PC-9 (cell line): ENCODE measurements around the gene BNIP3. TPM values are rescaled to one million over a fixed set of nuclear protein-coding genes. Genes with fewer than 3 reads are reported as not detected.

Experiments used
- BruUV-seq: library from RNA; stranded (reverse); fragments of 400-500 nt; replicated peaks from 2 replicates; lab custom pipeline; 2021; lab: Mats Ljungman, UMichigan
- CTCF ChIA-PET: fragments of 300-600 bp; sonication (Branson Sonifier 250); formaldehyde crosslinking; loops from one replicate; lab custom pipeline; 2022; ENCODE audit warnings: antibody characterized with exemption; lab: Charles Lee
- POLR2A ChIA-PET: fragments of 300-600 bp; sonication (Branson Sonifier 250); formaldehyde crosslinking; loops from one replicate; lab custom pipeline; 2022; ENCODE audit warnings: antibody characterized with exemption; ENCODE audit not compliant: unreplicated experiment; lab: Charles Lee
- DNase-seq, 2 experiments: peaks; one replicate each; pipeline versions ENCODE4 v3.0.0 to v3.0.0-alpha.2; 2015 to 2022; ENCODE audit warnings: mixed read lengths in 1 of 2
- H2AFZ ChIP-seq: fragments of 200-600 bp; sonication (generic); 2 replicates; pipeline ENCODE4 v1.8.1; 2017; ENCODE audit warnings: antibody characterized with exemption
- H3F3A ChIP-seq: fragments of 200-600 bp; sonication (generic); 2 replicates; pipeline ENCODE4 v1.8.1; 2017; ENCODE audit warnings: antibody characterized with exemption, mild to moderate bottlenecking, low read depth; ENCODE audit not compliant: insufficient read depth
- H3K27ac ChIP-seq: fragments of 200-600 bp; sonication (generic); 2 replicates; pipeline ENCODE4 v1.6.1; 2016; ENCODE audit warnings: mixed run types
- H3K27me3 ChIP-seq: fragments of 200-600 bp; sonication (generic); 2 replicates; pipeline ENCODE4 v1.6.1; 2016; ENCODE audit warnings: low read depth, mixed run types; ENCODE audit not compliant: insufficient read depth
- H3K36me3 ChIP-seq: fragments of 200-600 bp; sonication (generic); 2 replicates; pipeline ENCODE4 v1.6.1; 2016; ENCODE audit warnings: low read depth, mixed run types
- H3K4me1 ChIP-seq: fragments of 200-600 bp; sonication (generic); replicated peaks from 2 replicates; pipeline ENCODE4 v1.6.1; 2016; ENCODE audit warnings: mixed run types; ENCODE audit not compliant: insufficient read depth
- H3K4me2 ChIP-seq: fragments of 200-600 bp; sonication (generic); 2 replicates; pipeline ENCODE4 v1.6.1; 2017; ENCODE audit warnings: mixed run types
- H3K4me3 ChIP-seq: fragments of 200-600 bp; sonication (generic); 2 replicates; pipeline ENCODE4 v1.6.1; 2016; ENCODE audit warnings: mixed run types
- H3K79me2 ChIP-seq: fragments of 200-600 bp; sonication (generic); 2 replicates; pipeline ENCODE4 v1.6.1; 2017; ENCODE audit warnings: low read depth, mixed run types
- H3K9me2 ChIP-seq: fragments of 200-600 bp; sonication (generic); 2 replicates; pipeline ENCODE4 v1.8.1; 2017; ENCODE audit warnings: mild to moderate bottlenecking; ENCODE audit not compliant: insufficient read depth
- H3K9me3 ChIP-seq: fragments of 200-600 bp; sonication (generic); 2 replicates; pipeline ENCODE4 v1.8.1; 2016; ENCODE audit warnings: low read depth; ENCODE audit not compliant: insufficient read depth
- H4K20me1 ChIP-seq: fragments of 200-600 bp; sonication (generic); 2 replicates; pipeline ENCODE4 v1.8.1; 2017; ENCODE audit not compliant: insufficient read depth
- EZH2 ChIP-seq: fragments of 200-600 bp; sonication (generic); IDR thresholded peaks from 2 replicates; pipeline ENCODE4 v1.8.0; 2017; ENCODE audit warnings: antibody characterized with exemption, low read depth
- intact Hi-C: fragments of 100-400 bp; cut with micrococcal nuclease; formaldehyde crosslinking; loops from one replicate; pipeline ENCODE4 v1.10.0; 2022; ENCODE audit not compliant: unreplicated experiment
- total RNA-seq: library from RNA; stranded (reverse); gene quantifications from 2 replicates; pipeline ENCODE4 v1.2.3, GENCODE V29; 2021
- TF ChIP-seq, protein P1 (sequence below): fragments of 200-600 bp; sonication (generic); conservative IDR thresholded peaks from 2 replicates; pipeline ENCODE4 v1.6.1; 2017; ENCODE audit warnings: mixed run types, antibody characterized with exemption, mild to moderate bottlenecking, moderate library complexity

Gene BNIP3
- total RNA-seq, 1 experiment from 2014 or later: 21.0 TPM

DNA sequence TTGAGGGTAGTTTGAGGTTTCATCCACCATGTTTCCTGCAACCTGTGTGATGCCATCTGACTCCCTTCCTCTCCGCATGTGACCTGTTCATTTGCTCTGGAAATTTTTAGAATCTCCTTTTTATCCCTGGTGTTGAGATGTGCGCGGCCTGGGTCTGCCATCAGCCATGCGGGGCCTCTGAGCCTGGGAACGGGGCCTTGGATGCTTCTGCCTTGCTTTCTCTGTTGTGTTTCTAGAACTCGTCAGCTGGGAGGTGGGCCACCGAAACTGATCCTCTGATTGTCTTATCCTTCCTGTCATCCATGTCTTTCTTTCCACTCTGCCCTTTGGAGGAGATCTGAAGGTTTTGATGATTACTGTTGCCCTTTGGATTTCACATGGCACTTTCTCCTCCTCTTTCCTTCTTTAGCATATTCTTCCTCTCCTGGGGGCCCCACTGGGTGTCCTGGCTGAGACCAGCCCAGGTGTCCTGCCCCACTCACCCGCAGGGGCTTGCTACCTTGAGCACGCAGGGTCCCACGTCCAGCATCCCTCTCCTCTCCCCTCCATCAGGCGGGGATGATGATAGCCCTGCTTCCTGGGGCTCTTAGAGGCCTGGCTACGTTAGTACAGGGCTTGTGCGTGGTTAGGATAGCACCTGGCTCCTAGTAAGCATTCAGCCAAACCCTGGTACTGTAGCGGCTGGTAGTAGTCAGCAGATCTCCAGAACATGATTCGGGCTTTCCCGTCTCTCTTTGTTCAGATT lies 51.0 kb downstream of the BNIP3 start:
- TF ChIP-seq EZH2: no peak
- TF ChIP-seq, protein P1, sequence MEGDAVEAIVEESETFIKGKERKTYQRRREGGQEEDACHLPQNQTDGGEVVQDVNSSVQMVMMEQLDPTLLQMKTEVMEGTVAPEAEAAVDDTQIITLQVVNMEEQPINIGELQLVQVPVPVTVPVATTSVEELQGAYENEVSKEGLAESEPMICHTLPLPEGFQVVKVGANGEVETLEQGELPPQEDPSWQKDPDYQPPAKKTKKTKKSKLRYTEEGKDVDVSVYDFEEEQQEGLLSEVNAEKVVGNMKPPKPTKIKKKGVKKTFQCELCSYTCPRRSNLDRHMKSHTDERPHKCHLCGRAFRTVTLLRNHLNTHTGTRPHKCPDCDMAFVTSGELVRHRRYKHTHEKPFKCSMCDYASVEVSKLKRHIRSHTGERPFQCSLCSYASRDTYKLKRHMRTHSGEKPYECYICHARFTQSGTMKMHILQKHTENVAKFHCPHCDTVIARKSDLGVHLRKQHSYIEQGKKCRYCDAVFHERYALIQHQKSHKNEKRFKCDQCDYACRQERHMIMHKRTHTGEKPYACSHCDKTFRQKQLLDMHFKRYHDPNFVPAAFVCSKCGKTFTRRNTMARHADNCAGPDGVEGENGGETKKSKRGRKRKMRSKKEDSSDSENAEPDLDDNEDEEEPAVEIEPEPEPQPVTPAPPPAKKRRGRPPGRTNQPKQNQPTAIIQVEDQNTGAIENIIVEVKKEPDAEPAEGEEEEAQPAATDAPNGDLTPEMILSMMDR: no peak
- BruUV-seq: no TSS peak
- no peak overlapping the region for H3K4me2 ChIP-seq
- H3K4me1 ChIP-seq: no peaks in the 10 kb centered on the region
- peaks cover 63% of the 10 kb centered on the region for H3K79me2 ChIP-seq
- no peak overlapping the region for H2AFZ ChIP-seq
- H3K4me3 ChIP-seq: no peak overlapping the region
- POLR2A ChIA-PET: no interaction called here
- peaks cover 8% of the 10 kb centered on the region for H4K20me1 ChIP-seq
- no peaks in the 10 kb centered on the region for H3K36me3 ChIP-seq
- CTCF ChIA-PET: no interaction called here
- no peaks in the 10 kb centered on the region for H3K9me3 ChIP-seq
- no peaks in the 10 kb centered on the region for H3F3A ChIP-seq
- no peak overlapping the region for H3K27ac ChIP-seq
- no peaks in the 10 kb centered on the region for H3K27me3 ChIP-seq
- intact Hi-C loops: no loop called here
- H3K9me2 ChIP-seq: no peaks in the 10 kb centered on the region
- no peak for DNase-seq

DNA sequence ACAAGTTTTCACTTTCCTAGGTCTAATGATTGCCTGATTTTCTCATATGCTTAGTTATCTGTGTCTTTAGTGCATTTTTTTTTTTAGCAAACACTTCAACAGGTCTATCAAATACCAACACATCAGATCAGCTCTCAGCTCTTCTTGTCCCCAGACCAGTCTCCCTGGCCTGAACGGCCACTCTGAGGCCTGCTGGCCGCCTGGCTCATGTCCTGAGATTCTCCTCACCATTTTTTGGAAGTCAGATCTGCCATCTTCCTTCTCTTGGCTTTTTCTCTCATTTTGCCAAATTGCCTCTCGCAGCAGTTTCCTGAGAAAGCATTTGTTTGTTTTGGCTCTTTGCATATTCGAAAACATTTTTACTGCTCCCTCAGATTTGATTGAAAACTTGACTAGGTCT lies 51.6 kb downstream of the BNIP3 start:
- no peak overlapping the region for H3K4me3 ChIP-seq
- no peak for TF ChIP-seq EZH2
- TF ChIP-seq, protein P1: no peak
- no TSS peak for BruUV-seq
- H3K27ac ChIP-seq: no peak overlapping the region
- H3K4me2 ChIP-seq: no peak overlapping the region
- no peaks in the 10 kb centered on the region for H3K9me3 ChIP-seq
- H3K9me2 ChIP-seq: no peaks in the 10 kb centered on the region
- H3K4me1 ChIP-seq: no peaks in the 10 kb centered on the region
- 0 out of 2 replicates have a peak, but pooled peaks cover under 1% of the 10 kb centered on the region for H3F3A ChIP-seq
- H2AFZ ChIP-seq: no peak overlapping the region
- ChIA-PET CTCF (no interaction called here), POLR2A (no interaction called here)
- intact Hi-C loops: no loop called here
- H3K79me2 ChIP-seq: peaks cover 69% of the 10 kb centered on the region
- H4K20me1 ChIP-seq: peaks cover 10% of the 10 kb centered on the region
- DNase-seq: no peak
- no peaks in the 10 kb centered on the region for H3K27me3 ChIP-seq
- no peaks in the 10 kb centered on the region for H3K36me3 ChIP-seq

DNA sequence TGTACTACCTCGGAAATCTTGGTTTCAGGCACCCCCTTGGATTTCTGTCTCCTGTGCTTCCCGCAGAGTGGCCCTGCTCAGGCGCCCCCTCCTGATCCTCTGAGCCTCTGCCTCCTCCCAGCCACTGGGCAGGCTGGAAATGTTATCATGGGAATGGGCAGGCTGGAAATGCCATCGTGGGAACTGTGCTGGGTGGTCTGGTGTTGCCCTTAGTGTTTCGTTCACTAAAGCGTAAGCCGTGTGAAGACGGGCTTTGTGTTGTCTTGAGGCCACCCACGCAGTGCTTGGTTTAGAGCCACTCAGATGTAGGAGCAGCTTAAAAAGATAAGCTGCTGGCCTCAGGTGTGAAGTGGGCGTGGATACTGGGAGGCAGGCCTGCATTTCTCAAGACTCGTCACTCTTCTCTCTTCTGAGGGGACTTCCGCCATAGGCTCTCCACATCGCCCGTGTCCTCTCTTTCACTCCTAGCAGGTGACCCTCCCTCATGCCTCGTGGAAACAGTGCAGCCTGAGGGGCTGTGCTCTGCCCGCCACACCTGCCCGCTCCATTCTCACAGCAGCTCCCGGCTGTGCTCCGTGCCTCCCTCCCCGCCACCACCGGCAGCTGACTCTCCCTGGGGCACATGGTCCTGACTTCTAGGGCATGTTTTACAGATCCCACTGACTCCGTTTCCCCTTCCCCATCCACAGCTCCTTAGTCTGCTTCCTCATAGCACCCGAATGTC lies 52.4 kb downstream of the BNIP3 start:
- H3F3A ChIP-seq: peaks cover 8% of the 10 kb centered on the region; the same call in 1 of the 2 replicates
- no peak overlapping the region for H2AFZ ChIP-seq
- H3K27me3 ChIP-seq: no peaks in the 10 kb centered on the region
- intact Hi-C loops: no loop called here
- H3K36me3 ChIP-seq: no peaks in the 10 kb centered on the region
- no peaks in the 10 kb centered on the region for H3K4me1 ChIP-seq
- no peaks in the 10 kb centered on the region for H3K9me3 ChIP-seq
- H3K79me2 ChIP-seq: peaks cover 78% of the 10 kb centered on the region
- H3K9me2 ChIP-seq: no peaks in the 10 kb centered on the region
- no peak for TF ChIP-seq EZH2
- TF ChIP-seq, protein P1: no peak
- no peak overlapping the region for H3K4me2 ChIP-seq
- peaks cover 11% of the 10 kb centered on the region for H4K20me1 ChIP-seq
- no peak for DNase-seq
- ChIA-PET POLR2A (no interaction called here), CTCF (no interaction called here)
- no TSS peak for BruUV-seq
- H3K27ac ChIP-seq: no peak overlapping the region
- no peak overlapping the region for H3K4me3 ChIP-seq
